Measurements from ENCODE around the gene GLI3.

- no peak for TF ChIP-seq CTCF (IDR thresholded peaks at IDR 0.05)
- TF ChIP-seq POLR2A (IDR thresholded peaks at IDR 0.05), result no peak
- no peak for TF ChIP-seq EP300 (IDR thresholded peaks at IDR 0.05)
Observed at GRCh38 chr7:42064534-42064933, 172.5 kb downstream of the GLI3 start.

Measured in suprapubic skin (tissue), 3 donors.